T-cell (primary cell): Measurements from ENCODE around the gene TTLL10. TPM values are rescaled to one million over a fixed set of nuclear protein-coding genes. Genes with fewer than 3 reads are reported as not detected.

ENCODE experiments used
- ATAC-seq, 4 experiments: fragments of 200-7000 bp in 3 of 4; fragments of 150-1000 bp in 1 of 4; cut with Tn5 transposase; replicated peaks in 1 of 4; 1 replicate in 3 of 4; 2 replicates in 1 of 4; pipeline ENCODE4 v1.10.0; 2021; ENCODE audit warnings: moderate library complexity in 3 of 4, mild to moderate bottlenecking in 2 of 4, moderate number of reproducible peaks in 1 of 4
- CTCF ChIA-PET, 2 donors: fragments of 300-600 bp; sonication (Branson Sonifier 250); formaldehyde crosslinking; loops; one replicate each; lab custom pipeline; 2022; ENCODE audit warnings: antibody characterized with exemption in 2 of 2; lab: Charles Lee
- POLR2A ChIA-PET, 2 donors: fragments of 300-600 bp; sonication (Branson Sonifier 250); formaldehyde crosslinking; loops; one replicate each; lab custom pipeline; 2022; ENCODE audit warnings: antibody characterized with exemption in 2 of 2; lab: Charles Lee
- DNase-seq, 35 experiments: peaks; one replicate each; pipeline versions ENCODE4 v3.0.0 to v3.0.0-alpha.2; 2013 to 2023
- H3K27ac ChIP-seq: one replicate; pipeline ENCODE4 v1.5.1; 2013; ENCODE audit warnings: low read length
- H3K27me3 ChIP-seq, 2 experiments: replicated peaks in 1 of 2; 1 replicate in 1 of 2; 2 replicates in 1 of 2; pipeline versions ENCODE4 v1.6.1 to v1.7.0; 2013; ENCODE audit warnings: low read length in 1 of 2, mixed read lengths in 1 of 2; ENCODE audit not compliant: control insufficient read depth in 2 of 2, insufficient read depth in 2 of 2; ENCODE audit errors: extremely low read depth in 1 of 2
- H3K36me3 ChIP-seq, 2 donors: 1 replicate in 1 of 2; 2 replicates in 1 of 2; pipeline versions ENCODE4 v1.6.1 to v1.7.0; 2013; ENCODE audit warnings: low read length in 1 of 2; ENCODE audit not compliant: control insufficient read depth in 2 of 2, insufficient read depth in 1 of 2; ENCODE audit errors: extremely low read depth in 1 of 2
- H3K4me1 ChIP-seq, 2 experiments: 1 replicate in 1 of 2; 2 replicates in 1 of 2; pipeline versions ENCODE4 v1.6.1 to v1.7.0; 2013; ENCODE audit warnings: low read length in 2 of 2, mixed read lengths in 1 of 2; ENCODE audit not compliant: insufficient read depth in 2 of 2, control insufficient read depth in 1 of 2; ENCODE audit errors: extremely low read depth in 1 of 2
- H3K4me3 ChIP-seq, 2 donors: 1 replicate in 1 of 2; 2 replicates in 1 of 2; pipeline versions ENCODE4 v1.5.1 to v1.7.0; 2013; ENCODE audit warnings: mild to moderate bottlenecking in 2 of 2, low read length in 1 of 2, moderate library complexity in 1 of 2; ENCODE audit not compliant: control insufficient read depth in 1 of 2; ENCODE audit errors: extremely low read depth in 1 of 2
- H3K9me3 ChIP-seq: 2 replicates; pipeline ENCODE4 v1.7.0; 2013
- H3K27ac Mint-ChIP-seq, 2 donors: one replicate each; pipeline ENCODE4 v1.8.0; 2020 to 2021; ENCODE audit warnings: mild to moderate bottlenecking in 2 of 2, mixed read lengths in 2 of 2
- H3K27me3 Mint-ChIP-seq, 2 donors: one replicate each; pipeline ENCODE4 v1.8.0; 2021 to 2022; ENCODE audit warnings: mixed read lengths in 2 of 2
- H3K36me3 Mint-ChIP-seq: one replicate; pipeline ENCODE4 v1.8.0; 2021; ENCODE audit warnings: mixed read lengths
- H3K4me1 Mint-ChIP-seq, 3 donors: one replicate each; pipeline ENCODE4 v1.8.0; 2020 to 2022; ENCODE audit warnings: mixed read lengths in 3 of 3, mild to moderate bottlenecking in 1 of 3
- H3K4me3 Mint-ChIP-seq, 3 donors: one replicate each; pipeline ENCODE4 v1.8.0; 2020 to 2022; ENCODE audit warnings: mild to moderate bottlenecking in 3 of 3, mixed read lengths in 3 of 3, moderate library complexity in 3 of 3
- H3K9me3 Mint-ChIP-seq, 3 donors: one replicate each; pipeline ENCODE4 v1.8.0; 2020 to 2022; ENCODE audit warnings: mixed read lengths in 3 of 3
- WGBS: methylation state at CpG from one replicate; pipeline ENCODE4 v1.1.5; 2013; ENCODE audit warnings: missing lambda C conversion rate; ENCODE audit not compliant: insufficient coverage; 5-methylcytosine and 5-hydroxymethylcytosine counted together
- total RNA-seq, 35 experiments: library from RNA in 6 of 35; stranded (reverse) in 6 of 35; fragments of 120-200 nt in 1 of 35; gene quantifications; one replicate each; pipeline versions ENCODE4 v1.2.1 to v1.2.4 and lab custom pipeline; 2013 to 2026

Gene TTLL10
- total RNA-seq, 5 donors from 2014 or later (not counting 1 experiment from before 2014, with no cell fraction given) = 0.26 to 1.0 (median 0.47) TPM; not detected in 1

- peak overlapping the region; percentile 92 for H3K27ac ChIP-seq
- WGBS = 86% methylated on average over 24 of the region's 32 CpGs
- peaks cover 5 to 39% of the 10 kb centered on the region in 2 experiments for H3K4me1 ChIP-seq
- Mint-ChIP-seq H3K27me3 (no peaks in the 10 kb centered on the region), H3K27ac (no peak overlapping the region), H3K4me1 (peaks cover 0 to 17% (median 5%) of the 10 kb centered on the region in 3 donors), H3K36me3 (no peaks in the 10 kb centered on the region), H3K4me3 (peak overlapping the region in 1 of 3 donors; percentile 59), H3K9me3 (no peaks in the 10 kb centered on the region)
- DNase-seq = no peak
- H3K4me3 ChIP-seq = peak overlapping the region in 1 of 2 donors; percentile 10
- ChIA-PET POLR2A (no interaction called here), CTCF (no interaction called here)
- ATAC-seq = no peak
- peaks cover 0 to 39% of the 10 kb centered on the region in 2 experiments for H3K27me3 ChIP-seq
- no peaks in the 10 kb centered on the region for H3K36me3 ChIP-seq
- no peaks in the 10 kb centered on the region for H3K9me3 ChIP-seq
Measured at GRCh38 chr1:1144843-1145546, 28.7 kb upstream of the TTLL10 start.

GRCh38 chr1:1145547-1145914 is 28.1 kb upstream of the TTLL10 start:
- H3K36me3 Mint-ChIP-seq = no peaks in the 10 kb centered on the region
- no peak for ATAC-seq
- Histone ChIP-seq H3K27me3 (peaks cover 0 to 37% of the 10 kb centered on the region in 2 experiments), H3K4me3 (no peak overlapping the region), H3K27ac (no peak overlapping the region), H3K9me3 (no peaks in the 10 kb centered on the region), H3K36me3 (no peaks in the 10 kb centered on the region), H3K4me1 (peaks cover 5 to 37% of the 10 kb centered on the region in 2 experiments)
- H3K4me1 Mint-ChIP-seq = peaks cover 0 to 17% (median 5%) of the 10 kb centered on the region in 3 donors
- CTCF ChIA-PET = no interaction called here
- 92% methylated on average over 8 of the region's 9 CpGs for WGBS
- peak overlapping the region in 1 of 3 donors; percentile 31 for H3K4me3 Mint-ChIP-seq
- H3K27ac Mint-ChIP-seq = no peak overlapping the region
- no peaks in the 10 kb centered on the region for H3K9me3 Mint-ChIP-seq
- POLR2A ChIA-PET = no interaction called here
- H3K27me3 Mint-ChIP-seq = no peaks in the 10 kb centered on the region
- no peak for DNase-seq

- H3K36me3 Mint-ChIP-seq = no peaks in the 10 kb centered on the region
- H3K27ac ChIP-seq = no peak overlapping the region
- H3K27me3 Mint-ChIP-seq = no peaks in the 10 kb centered on the region
- no peaks in the 10 kb centered on the region for H3K9me3 ChIP-seq
- POLR2A ChIA-PET = no interaction called here
- H3K9me3 Mint-ChIP-seq = no peaks in the 10 kb centered on the region
- H3K4me1 Mint-ChIP-seq = peaks cover 0 to 17% (median 5%) of the 10 kb centered on the region in 3 donors
- H3K4me1 ChIP-seq = peaks cover 5 to 33% of the 10 kb centered on the region in 2 experiments
- WGBS = 80% methylated on average over 14 of the region's 14 CpGs
- ATAC-seq (no peak), DNase-seq (no peak)
- H3K4me3 ChIP-seq = no peak overlapping the region
- H3K27ac Mint-ChIP-seq = no peak overlapping the region
- CTCF ChIA-PET = no interaction called here
- peaks cover 0 to 34% of the 10 kb centered on the region in 2 experiments for H3K27me3 ChIP-seq
- H3K4me3 Mint-ChIP-seq = no peak overlapping the region
- H3K36me3 ChIP-seq = no peaks in the 10 kb centered on the region
Measured at GRCh38 chr1:1146026-1146425, 27.7 kb upstream of the TTLL10 start.

GRCh38 chr1:1146596-1146995 is 27.1 kb upstream of the TTLL10 start:
- DNase-seq (no peak), ATAC-seq (no peak)
- Mint-ChIP-seq H3K4me1 (peaks cover 0 to 17% (median 5%) of the 10 kb centered on the region in 3 donors), H3K27ac (peak overlapping the region in 1 of 2 donors; percentile 19), H3K9me3 (no peaks in the 10 kb centered on the region), H3K27me3 (no peaks in the 10 kb centered on the region), H3K36me3 (no peaks in the 10 kb centered on the region), H3K4me3 (no peak overlapping the region)
- POLR2A ChIA-PET = no interaction called here
- no peak overlapping the region for H3K27ac ChIP-seq
- no peak overlapping the region for H3K4me3 ChIP-seq
- no peaks in the 10 kb centered on the region for H3K9me3 ChIP-seq
- WGBS = 97% methylated on average over 15 of the region's 15 CpGs
- peaks cover 5 to 31% of the 10 kb centered on the region in 2 experiments for H3K4me1 ChIP-seq
- peaks cover 0 to 33% of the 10 kb centered on the region in 2 experiments for H3K27me3 ChIP-seq
- no peaks in the 10 kb centered on the region for H3K36me3 ChIP-seq
- CTCF ChIA-PET = no interaction called here

- no peak overlapping the region for H3K27ac ChIP-seq
- Mint-ChIP-seq H3K27me3 (no peaks in the 10 kb centered on the region), H3K4me1 (peaks cover 5 to 11% (median 7%) of the 10 kb centered on the region in 3 donors), H3K9me3 (peaks cover 7 to 9% (median 9%) of the 10 kb centered on the region in 3 donors), H3K36me3 (no peaks in the 10 kb centered on the region), H3K4me3 (no peak overlapping the region), H3K27ac (no peak overlapping the region)
- H3K9me3 ChIP-seq = no peaks in the 10 kb centered on the region
- DNase-seq (no peak), ATAC-seq (no peak)
- H3K36me3 ChIP-seq = no peaks in the 10 kb centered on the region
- 84% methylated on average over 8 of the region's 13 CpGs for WGBS
- CTCF ChIA-PET = no interaction called here
- H3K27me3 ChIP-seq = peaks cover 0 to 26% of the 10 kb centered on the region in 2 experiments
- H3K4me1 ChIP-seq = peaks cover 5 to 24% of the 10 kb centered on the region in 2 experiments
- no peak overlapping the region for H3K4me3 ChIP-seq
- POLR2A ChIA-PET = no interaction called here
Measured at GRCh38 chr1:1148061-1148460, 25.6 kb upstream of the TTLL10 start.

GRCh38 chr1:1148569-1148968 is 25.1 kb upstream of the TTLL10 start:
- Mint-ChIP-seq H3K27me3 (no peaks in the 10 kb centered on the region), H3K36me3 (no peaks in the 10 kb centered on the region), H3K4me1 (peaks cover 5 to 15% (median 7%) of the 10 kb centered on the region in 3 donors), H3K27ac (no peak overlapping the region), H3K4me3 (no peak overlapping the region), H3K9me3 (peaks cover 11 to 14% (median 14%) of the 10 kb centered on the region in 3 donors)
- ChIA-PET POLR2A (no interaction called here), CTCF (no interaction called here)
- no peak for DNase-seq
- no peak overlapping the region for H3K27ac ChIP-seq
- no peaks in the 10 kb centered on the region for H3K9me3 ChIP-seq
- no peaks in the 10 kb centered on the region for H3K36me3 ChIP-seq
- peaks cover 5 to 19% of the 10 kb centered on the region in 2 experiments for H3K4me1 ChIP-seq
- H3K4me3 ChIP-seq = no peak overlapping the region
- H3K27me3 ChIP-seq = peaks cover 0 to 22% of the 10 kb centered on the region in 2 experiments
- 91% methylated on average over 23 of the region's 24 CpGs for WGBS
- no peak for ATAC-seq
